ENCODE measurements around the gene HOXC9. TPM values are rescaled to one million over a fixed set of nuclear protein-coding genes. Genes with fewer than 3 reads are reported as not detected.

Gene HOXC9
- total RNA-seq, 2 donors from 2014 or later, result not detected

DNA sequence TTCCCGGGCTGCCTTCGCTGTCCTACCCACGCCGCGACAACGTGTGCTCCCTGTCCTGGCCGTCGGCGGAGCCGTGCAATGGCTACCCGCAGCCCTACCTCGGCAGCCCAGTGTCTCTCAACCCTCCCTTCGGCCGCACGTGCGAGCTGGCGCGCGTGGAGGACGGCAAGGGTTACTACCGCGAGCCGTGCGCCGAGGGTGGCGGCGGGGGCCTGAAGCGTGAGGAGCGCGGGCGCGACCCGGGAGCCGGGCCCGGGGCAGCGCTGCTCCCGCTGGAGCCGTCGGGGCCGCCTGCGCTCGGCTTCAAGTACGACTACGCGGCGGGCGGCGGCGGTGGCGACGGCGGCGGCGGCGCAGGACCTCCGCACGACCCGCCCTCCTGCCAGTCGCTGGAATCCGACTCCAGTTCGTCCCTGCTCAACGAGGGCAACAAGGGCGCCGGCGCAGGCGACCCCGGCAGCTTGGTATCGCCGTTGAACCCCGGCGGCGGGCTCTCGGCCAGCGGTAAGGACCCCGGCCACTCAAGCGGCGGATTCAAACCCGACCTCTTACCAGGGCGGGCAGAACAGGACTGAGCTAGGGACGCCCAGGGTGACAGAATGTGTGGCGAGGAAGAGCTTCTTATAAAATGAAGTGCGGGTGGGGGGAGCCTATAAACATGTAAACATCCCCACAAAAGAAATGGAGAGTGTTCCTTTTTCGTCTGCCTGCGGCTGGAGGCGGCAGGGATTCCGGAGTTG, 44.8 kb upstream of the HOXC9 start:
- H3K27me3 ChIP-seq, result peaks cover 3 to 84% of the 10 kb centered on the region in 2 donors
- intact Hi-C loops (cut with DNase I), result no loop called here
- no peak for DNase-seq
- peaks cover 26% of the 10 kb centered on the region for H3K4me1 ChIP-seq
- TF ChIP-seq CTCF (IDR thresholded peaks at IDR 0.05), result no peak
- no peak for TF ChIP-seq POLR2A (IDR thresholded peaks at IDR 0.05)
- 3 to 4% methylated on average over 9 to 86 of the region's 86 CpGs for WGBS, 2 donors
- no peak for ATAC-seq
- no peak overlapping the region for H3K4me3 ChIP-seq
- H3K9me3 ChIP-seq, result no peaks in the 10 kb centered on the region
- no peaks in the 10 kb centered on the region for H3K36me3 ChIP-seq (replicated peaks in 1 of 2; ENCODE audit: insufficient read depth in 1 of 2, low read depth in 2 of 2)
- no peak overlapping the region for H3K27ac ChIP-seq

DNA sequence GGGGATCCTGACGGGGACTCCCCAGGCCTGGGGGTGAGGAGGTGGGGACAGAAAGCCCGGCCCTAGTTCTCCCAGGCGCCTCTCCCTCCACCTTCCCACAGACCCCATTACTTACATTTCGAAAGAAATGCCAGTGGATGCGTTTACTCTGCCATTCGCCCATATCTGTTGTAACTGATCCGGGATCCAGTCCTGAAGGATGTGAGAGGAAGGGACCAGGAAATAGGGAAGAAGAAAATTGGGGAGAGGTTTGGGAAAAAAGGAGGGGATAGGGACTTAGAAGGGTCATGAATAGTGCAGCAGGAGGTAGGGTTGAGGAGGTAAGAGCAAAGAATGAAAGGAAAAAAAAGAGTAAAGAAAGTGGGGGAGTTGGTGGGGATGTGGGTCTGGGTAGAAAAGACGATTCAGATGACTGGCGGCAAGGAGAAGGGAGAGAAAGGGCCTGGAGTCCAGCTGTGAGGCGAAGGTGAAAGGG, 44.1 kb upstream of the HOXC9 start:
- Histone ChIP-seq H3K4me1 (peaks cover 29% of the 10 kb centered on the region), H3K27ac (no peak overlapping the region), H3K27me3 (peaks cover 3 to 84% of the 10 kb centered on the region in 2 donors), H3K4me3 (no peak overlapping the region), H3K9me3 (no peaks in the 10 kb centered on the region), H3K36me3 (replicated peaks in 1 of 2; ENCODE audit: insufficient read depth in 1 of 2, low read depth in 2 of 2) (no peaks in the 10 kb centered on the region)
- 8 to 10% methylated on average over 10 of the region's 10 CpGs for WGBS, 2 donors
- ATAC-seq (no peak), DNase-seq (no peak)
- TF ChIP-seq POLR2A (IDR thresholded peaks at IDR 0.05), result no peak
- no peak for TF ChIP-seq CTCF (IDR thresholded peaks at IDR 0.05)
- intact Hi-C loops (cut with DNase I), result no loop called here

DNA sequence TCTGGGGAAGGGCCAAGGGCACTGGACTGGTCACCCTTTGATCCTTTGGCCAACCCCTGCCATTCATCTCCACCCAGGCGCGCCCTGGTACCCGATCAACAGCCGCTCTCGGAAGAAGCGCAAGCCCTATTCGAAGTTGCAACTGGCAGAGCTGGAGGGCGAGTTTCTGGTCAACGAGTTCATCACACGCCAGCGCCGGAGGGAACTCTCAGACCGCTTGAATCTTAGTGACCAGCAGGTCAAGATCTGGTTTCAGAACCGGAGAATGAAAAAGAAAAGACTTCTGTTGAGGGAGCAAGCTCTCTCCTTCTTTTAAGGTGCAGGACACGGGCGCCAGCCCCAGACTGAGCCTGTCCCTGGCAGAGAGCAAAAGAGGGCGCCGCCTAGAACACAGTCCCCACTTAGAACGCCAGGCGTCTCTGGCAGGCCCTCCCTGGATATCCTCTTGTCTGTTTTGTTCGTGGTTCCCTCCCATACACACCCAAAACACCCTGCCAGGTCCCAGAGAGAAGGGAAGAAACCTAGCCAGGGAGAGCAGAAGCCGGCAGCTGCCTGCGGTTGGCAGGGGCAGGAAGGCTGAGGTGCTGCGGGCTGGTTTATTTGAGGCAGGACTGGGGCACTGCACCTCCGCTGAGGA, 43.6 kb upstream of the HOXC9 start:
- DNase-seq, result no peak
- intact Hi-C loops (cut with DNase I), result no loop called here

DNA sequence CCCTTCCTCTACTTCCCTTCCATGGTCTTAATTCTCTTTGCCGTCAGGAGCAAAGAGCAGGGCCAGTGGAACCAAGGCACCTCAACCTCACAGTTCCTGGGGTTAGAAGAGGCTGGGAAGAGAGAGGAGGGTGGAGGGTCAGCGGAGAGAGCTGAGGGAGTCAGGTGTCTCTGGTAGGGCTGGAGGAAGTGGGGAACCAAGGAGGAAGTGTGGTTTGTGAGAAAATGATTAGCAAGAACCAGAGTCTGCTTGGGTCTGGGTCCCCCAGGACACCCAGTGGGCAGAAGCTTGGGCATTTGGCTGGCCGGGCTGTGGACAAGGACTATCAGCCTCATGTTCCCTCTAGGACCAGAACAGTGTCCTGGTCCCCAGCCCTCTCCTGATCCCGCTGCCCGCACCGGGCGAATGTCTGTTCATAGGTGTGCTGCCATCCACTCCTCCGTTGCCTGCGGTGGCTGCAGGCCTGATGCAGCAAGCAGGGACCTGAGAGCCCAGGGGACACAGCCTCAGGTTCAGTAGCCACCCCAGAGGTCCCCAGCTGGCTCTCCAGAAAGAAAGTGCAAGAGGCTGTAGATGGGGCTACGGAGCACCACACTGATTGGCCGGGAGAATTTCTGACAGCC, 42.9 kb upstream of the HOXC9 start:
- H3K36me3 ChIP-seq (replicated peaks in 1 of 2; ENCODE audit: insufficient read depth in 1 of 2, low read depth in 2 of 2), result no peaks in the 10 kb centered on the region
- no peak for ATAC-seq
- peaks cover 0 to 82% of the 10 kb centered on the region in 2 donors for H3K27me3 ChIP-seq
- H3K27ac ChIP-seq, result no peak overlapping the region
- H3K4me3 ChIP-seq, result no peak overlapping the region
- H3K9me3 ChIP-seq, result no peaks in the 10 kb centered on the region
- intact Hi-C loops (cut with DNase I), result no loop called here
- 12 to 19% methylated on average over 8 to 11 of the region's 11 CpGs for WGBS, 2 donors
- H3K4me1 ChIP-seq, result peaks cover 29% of the 10 kb centered on the region
- no peak for DNase-seq
- TF ChIP-seq POLR2A (IDR thresholded peaks at IDR 0.05), result no peak
- TF ChIP-seq CTCF (IDR thresholded peaks at IDR 0.05), result no peak

More for the DNA sequence above, 43.6 kb upstream of the HOXC9 start:
- ATAC-seq, result no peak
- H3K9me3 ChIP-seq, result no peaks in the 10 kb centered on the region
- H3K36me3 ChIP-seq (replicated peaks in 1 of 2; ENCODE audit: insufficient read depth in 1 of 2, low read depth in 2 of 2), result no peaks in the 10 kb centered on the region
- H3K27ac ChIP-seq, result no peak overlapping the region
- WGBS, 2 donors, result 5 to 6% methylated on average over 20 to 25 of the region's 25 CpGs
- peaks cover 29% of the 10 kb centered on the region for H3K4me1 ChIP-seq
- TF ChIP-seq POLR2A (IDR thresholded peaks at IDR 0.05) (no peak), CTCF (IDR thresholded peaks at IDR 0.05) (no peak)
- peaks cover 3 to 83% of the 10 kb centered on the region in 2 donors for H3K27me3 ChIP-seq
- no peak overlapping the region for H3K4me3 ChIP-seq
